AG20443 (cell line): ENCODE measurements around the gene DNLZ.

Source experiments
- DNase-seq: peaks from one replicate; pipeline ENCODE4 v3.0.0; 2012; ENCODE audit warnings: low spot score, mixed read lengths

The DNLZ gene

GRCh38 chr9:136395345-136396218, 32.0 kb upstream of the DNLZ start:
- DNase-seq, result no peak

DNA sequence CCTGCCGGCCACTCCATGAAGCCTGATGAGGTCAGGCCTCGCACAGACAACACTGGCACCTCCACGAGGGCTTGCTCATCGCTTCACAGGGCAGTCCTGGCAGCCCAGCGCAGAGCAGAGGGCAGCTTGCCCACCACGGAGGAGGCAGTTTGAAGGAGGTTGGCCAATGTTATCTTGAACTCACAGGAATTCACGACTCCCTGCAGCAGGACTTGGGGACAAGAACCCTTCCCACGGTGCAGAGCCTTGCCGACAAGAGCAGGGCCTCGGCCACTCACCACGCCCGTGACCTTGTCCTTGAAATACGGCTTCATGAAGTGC, 31.4 kb upstream of the DNLZ start:
- no peak for DNase-seq

DNA sequence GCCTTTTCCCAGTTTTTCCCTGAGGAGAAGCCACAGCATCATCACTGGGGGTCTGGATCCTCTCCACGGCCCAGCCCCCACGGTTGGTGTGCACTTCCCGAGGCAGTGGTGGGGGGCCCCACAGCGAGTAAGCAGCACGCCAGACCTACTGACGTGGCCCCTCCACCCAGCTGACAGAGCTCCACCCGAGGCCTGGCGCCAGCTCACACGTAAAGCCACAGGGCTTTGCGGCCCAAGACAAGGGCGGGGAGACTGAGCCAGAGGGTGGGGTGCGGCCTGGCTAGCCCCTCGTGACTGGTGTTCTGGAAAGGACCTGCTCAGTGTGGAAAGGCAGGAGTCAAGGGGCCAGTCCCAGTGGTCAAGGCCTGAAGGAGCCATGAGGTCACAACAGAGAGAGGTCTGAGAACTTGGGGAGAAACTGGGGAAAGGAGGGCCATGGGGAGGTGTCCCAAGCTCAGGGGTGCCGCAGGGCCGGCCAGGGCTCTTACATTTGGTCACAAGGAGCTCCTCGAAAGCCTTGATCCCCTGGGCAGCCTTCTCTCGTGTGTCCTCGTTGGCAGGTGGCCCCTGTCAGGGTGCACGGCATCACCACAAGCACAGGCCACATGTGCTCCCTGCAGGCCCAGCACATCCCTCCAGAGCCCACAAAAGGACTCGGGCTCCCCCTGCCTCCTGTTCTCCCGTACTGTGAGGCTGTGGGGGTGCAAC, 30.9 kb upstream of the DNLZ start:
- DNase-seq, result no peak

DNA sequence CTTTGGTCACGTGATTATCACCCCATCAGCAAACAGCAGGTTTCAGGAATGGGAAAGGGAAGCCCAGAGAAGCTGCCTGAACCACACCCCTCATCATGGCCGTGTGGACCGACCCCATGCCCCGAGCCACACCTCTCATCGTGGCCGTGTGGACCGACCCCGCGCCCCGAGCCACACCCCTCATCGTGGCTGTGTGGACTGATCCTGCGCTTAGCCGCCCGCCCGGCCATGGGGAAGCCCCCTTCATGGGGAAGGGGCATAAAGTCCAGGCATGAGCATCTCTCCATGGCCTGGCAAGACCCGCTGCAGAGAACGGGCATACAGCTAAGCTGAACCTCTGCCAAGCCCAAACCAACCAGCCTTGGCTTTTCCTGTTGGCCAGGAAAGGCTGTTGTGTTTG, 30.0 kb upstream of the DNLZ start:
- DNase-seq, result no peak

DNA sequence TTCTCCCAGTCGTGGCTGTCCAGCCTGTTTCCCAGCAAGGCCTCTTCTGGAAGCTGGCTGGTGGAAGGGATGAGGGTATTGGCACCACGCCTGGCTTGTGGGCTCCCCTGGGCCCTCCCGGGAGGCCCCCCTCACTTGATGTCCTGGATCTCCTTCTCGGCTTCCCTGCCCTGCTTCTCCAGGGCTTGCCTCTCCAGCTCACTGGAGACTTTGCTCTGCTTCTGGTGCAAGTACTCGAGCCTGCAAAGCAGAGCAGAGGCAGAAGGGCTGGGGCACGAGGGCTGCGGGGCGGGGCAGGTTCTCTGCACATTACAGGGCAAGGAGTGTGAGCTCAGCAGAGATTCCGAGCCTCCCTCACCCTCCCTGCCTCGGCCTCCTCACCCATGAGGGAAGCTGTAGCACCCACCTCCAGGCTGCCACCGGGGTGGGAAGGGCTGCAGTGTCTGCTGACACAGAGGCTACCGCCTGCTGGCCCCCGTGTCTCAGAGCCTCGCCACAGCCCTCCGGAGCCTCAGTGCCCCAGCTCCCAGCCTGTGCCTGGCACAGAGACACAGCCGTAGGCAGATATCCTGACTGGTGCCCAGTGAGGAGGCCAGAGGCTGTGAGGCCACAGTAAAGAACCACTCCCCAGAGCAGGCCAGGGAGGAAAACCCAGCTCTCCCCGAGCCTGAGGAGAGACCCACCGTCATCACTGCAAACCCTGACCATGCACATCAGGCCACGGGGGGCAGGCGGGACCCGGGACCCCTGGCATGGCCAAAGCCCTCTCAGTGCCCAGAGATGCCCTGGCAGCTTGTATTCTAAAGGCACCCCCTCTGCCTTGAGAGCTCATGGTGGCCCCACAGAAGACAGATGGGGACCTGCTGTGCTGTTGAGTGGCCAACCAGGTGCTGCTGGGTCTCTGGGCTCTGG, 29.2 kb upstream of the DNLZ start:
- DNase-seq, result no peak

DNA sequence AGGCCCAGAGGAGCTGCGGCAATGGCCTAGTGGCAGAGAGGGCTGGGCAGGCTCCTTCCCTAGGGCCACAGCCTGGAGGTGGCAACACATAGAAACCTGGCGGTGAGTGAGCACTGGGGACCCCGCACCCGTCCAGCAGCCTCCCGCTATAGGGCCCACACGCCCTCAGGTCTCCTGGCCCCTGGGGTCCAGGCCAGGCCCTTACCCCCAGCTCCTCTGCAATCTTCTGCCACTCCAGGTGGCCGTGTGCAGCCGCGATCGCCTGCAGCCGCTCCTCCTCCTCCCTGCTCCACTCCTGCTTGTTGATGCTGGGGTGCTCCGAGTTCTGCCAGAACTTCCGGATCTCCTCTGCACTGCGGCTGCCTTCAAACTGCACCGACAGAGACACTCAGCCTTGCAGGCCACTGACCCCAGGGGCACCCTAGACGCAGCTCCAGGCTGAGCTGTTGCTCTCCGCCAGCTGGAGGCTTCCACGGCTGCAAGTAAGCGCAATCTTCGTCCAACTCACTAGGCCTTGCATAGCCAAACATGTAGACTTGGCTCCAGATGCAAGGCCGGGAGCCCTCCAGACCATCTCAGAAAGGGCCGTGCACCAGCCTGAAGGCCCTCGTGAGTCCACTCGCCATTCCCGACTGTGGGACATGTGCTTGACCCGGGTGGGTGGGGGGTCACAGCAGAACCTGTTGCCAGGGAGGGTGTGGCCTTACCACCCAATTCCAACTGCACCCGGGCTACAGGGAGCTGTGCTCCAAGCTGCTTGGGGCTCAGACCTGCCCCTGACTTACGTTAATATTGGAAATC, 28.4 kb upstream of the DNLZ start:
- no peak for DNase-seq

GRCh38 chr9:136389396-136389795, 25.9 kb upstream of the DNLZ start:
- no peak for DNase-seq

DNA sequence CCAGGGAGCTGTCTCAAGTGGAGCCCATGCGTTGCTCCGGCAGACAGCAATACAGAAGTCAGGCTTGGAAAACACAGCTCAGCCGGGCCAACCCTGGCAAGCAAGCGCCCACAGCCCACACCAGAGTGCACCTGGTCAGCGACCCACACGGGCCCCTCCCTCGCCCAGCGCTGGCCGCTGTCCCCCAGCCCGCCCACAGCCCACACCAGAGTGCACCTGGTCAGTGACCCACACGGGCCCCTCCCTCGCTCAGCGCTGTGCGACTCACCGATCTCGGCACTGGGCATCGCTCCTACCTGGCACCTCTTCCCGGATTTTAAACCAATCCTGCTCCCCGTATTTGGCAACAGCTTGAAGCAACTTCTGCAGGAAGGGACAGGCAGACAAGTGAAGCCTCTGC, 23.7 kb upstream of the DNLZ start:
- no peak for DNase-seq

- DNase-seq, result no peak
Measured at GRCh38 chr9:136386018-136386417, 22.5 kb upstream of the DNLZ start.

DNA sequence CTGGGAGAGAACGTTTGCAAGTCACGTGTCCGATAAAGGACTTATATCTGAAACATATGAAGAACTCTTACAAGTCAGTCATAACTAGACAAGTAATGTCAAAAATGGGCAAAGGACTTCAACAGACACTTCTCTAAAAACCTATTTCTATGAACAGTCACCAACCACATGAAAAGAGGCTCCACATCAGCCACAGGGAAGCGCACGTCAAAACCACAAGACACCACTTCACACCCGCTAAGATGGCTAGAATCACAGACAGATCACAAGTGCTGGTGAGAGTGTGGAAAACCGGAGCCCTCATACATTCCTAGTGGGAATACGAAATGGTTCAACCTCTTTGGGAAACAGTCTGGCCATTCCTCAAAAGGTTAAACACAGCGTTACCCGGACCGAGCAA, 21.5 kb upstream of the DNLZ start:
- no peak for DNase-seq

GRCh38 chr9:136383436-136383835, 19.9 kb upstream of the DNLZ start:
- no peak for DNase-seq

DNA sequence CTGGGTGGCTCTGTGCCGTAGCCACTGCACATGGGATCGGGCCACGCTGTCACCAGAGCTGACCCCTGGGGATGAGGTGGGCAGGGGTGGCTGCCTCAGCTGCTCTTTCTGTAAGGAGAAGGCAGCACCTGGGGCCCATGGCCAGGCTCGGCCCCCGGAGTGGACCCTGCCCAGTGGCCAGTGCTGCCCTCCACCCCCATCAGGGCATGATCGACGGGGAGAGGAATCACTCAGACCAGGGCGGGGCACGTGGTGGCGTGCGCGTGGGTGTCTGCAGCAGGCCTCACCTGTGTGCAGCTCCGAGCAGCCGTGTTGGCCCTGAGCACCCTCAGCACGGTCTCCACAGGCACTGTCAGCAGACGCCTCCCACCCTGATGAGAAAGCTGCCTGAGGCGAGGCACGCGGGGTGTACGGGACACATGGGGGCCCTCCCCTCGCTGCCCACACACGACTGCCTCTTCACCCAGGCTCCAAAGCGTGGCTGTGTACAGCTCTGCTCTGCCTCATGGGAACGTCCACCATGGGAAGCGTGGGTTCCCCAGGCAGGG, 18.5 kb upstream of the DNLZ start:
- no peak for DNase-seq

- no peak for DNase-seq
Measured at GRCh38 chr9:136381311-136381710, 17.8 kb upstream of the DNLZ start.

DNA sequence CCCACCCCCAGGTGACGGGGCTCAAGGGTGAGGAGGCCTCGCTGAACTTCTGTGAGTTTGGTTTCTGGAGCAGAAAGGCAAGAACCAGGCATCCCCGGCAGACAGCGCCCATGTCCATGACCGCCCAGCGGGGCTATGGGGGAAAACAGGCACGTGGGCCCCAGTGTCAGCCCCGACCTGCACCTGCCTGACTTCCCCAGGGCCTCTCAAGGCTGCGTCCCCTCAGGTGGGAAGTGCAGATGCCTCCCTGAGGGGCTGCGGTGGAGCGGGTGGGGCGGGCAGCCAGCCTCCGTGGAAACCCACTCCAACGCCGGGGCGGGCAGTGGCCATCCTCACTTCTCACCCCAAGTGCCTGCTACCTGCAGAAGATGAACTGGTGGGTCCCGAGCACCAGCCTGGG, 16.8 kb upstream of the DNLZ start:
- DNase-seq, result no peak

- DNase-seq, result no peak
Measured at GRCh38 chr9:136379891-136380290, 16.3 kb upstream of the DNLZ start.

GRCh38 chr9:136379401-136379800, 15.9 kb upstream of the DNLZ start:
- DNase-seq, result no peak

DNA sequence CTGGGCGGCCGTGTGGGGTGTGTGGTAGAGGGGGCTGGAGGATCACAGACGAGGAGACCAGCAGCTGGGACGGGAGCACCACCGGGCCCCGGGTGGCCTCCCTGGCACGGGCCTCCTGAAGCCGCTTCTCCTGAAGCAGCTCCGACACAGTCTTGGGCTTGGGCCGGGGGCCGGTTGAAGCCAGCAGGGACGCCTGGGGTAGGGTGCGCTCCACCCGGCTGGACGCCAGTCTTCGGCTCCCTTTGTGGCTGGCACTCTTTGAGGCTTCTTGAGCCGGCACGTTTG, 15.4 kb upstream of the DNLZ start:
- DNase-seq, result no peak

DNA sequence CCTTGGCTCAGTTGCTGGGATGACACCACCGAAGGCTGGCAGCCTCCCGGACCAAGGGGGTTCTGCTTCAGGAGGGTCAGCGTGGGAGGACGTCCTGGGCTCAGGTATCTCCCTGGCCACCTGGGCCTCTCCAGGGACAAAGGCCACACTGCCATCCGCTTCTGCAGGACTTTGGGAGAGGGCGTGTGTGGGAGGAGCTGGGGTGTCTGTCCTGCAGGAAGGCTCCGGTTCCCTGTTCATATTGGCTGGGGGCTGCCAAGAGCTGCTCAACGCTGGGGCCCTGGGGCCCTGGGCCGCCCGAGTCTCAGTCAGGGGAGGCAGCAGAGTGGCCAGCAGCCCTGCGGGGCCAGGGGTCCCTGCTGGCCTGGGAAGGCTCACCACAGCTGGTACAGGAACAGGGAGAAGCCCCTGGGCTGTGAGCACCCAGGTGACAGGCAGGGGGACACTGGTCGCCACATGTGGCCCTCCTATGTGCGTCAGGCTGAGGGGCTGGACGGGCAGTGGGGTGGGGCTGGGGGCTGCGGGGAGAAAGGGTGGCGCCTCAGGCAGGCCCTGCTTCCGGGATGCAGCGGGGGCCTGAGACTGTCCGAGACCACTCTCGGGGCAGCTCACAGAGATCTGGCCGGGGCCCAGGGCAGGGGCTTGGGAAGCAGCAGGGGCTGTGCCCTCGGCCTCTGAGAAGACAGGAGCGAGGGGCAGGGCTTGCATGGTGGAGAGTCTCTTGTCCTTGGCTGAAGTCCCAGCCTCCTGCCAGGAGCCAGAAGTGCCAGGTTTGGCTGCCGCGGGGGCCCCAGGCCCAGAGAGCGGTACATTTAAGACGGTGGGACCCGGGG, 14.8 kb upstream of the DNLZ start:
- no peak for DNase-seq

DNA sequence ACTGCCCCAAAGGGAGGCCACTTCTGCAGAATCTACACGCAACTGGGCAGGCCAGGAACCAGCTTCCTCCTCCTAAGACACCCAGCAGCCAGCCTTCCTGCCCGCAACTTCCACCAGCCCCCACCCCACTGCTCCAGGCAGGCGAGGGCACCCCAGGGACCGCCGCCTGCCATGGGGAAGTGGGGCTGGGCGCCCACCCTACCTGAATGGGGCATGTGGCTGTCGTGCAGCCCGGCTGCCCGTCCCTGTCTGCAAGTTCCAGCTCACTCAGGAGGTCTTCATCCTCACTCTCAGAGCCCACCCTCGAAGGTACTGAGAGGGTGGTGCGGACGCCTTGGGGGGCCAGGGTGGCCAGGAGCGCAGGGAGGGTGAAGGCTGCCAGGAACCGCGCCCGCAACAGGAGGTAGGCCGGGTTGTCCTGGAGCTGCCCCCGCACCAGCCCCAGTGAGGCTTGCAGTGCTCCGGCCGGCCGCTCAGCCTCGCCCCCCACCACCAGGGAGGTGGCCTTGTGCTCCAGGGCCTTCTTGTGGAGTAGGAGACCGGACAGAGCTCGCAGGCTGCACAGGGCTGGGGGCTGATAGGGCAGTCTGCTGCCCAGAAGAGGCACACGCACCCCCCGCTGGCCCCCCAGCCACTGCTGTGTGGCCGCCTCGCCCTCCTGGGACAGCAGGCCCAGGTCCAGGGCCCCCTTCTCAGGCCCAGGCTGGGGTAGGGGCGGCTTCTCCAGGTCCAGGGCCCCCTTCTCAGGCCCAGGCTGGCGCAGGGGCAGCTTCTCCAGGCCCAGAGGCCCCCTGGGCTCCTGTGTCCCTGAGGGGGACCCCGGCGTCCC, 14.0 kb upstream of the DNLZ start:
- DNase-seq, result no peak

DNA sequence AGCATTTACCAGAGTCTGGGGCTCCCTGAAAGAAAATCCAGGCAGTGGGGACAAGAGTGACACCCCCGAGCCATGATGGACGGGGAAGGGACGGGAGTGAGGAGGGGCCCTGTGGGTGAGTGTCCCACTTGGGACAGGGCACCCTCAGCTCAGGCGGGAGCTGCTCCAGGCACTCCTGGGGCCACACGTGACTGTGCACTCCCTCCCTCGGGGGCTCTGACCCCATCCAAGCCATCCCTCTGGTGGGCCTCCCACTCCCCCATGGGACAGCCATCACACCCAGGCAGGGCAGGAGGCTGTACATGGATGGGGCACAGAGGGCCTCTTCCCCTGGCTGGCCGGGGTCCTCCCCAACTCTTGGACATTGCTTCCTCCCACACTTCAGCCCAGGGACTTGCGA, 12.9 kb upstream of the DNLZ start:
- DNase-seq, result no peak
